Measurements from ENCODE around the gene CCDC116. TPM values are rescaled to one million over a fixed set of nuclear protein-coding genes. Genes with fewer than 3 reads are reported as not detected.

CCDC116 gene
- total RNA-seq, 1 donor from 2014 or later, result not detected

DNA sequence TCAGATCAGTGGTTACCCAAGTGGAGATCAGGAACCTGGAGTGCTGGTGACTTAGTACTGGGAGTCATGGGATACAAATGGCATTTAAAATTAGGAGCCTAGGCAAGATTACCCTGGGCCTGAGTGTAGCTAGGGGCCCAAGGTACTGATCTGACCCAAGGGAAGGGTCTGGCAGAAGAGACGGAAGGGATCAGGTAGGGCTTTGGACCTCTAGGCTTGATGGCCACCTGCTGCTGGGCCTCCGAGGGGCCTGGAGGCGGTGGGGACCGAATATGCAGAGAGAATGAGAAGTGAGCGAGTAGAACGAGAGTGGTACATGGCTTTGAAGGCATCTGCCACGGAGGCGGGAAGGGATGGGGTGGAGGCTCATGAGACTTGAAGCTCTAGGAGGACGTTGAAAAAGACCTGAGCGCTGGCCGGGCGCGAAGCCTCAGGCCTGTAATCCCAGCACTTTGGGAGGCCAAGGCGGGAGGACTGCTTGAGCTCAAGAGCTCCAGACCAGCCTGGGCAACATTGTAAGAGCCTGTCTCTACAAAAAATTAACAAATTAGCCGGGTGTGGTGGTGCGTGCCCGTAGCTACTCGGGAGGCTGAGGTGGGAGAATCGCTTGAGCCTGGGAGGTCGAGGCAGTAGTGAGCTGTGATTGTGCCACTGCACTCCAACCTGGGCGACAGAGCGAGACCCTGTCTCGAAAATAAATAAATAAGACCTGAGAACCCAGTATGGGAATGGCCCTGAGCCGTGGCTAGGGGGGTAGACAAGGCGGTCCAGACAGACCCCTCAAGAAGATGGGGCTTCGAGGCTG is 32.7 kb downstream of the CCDC116 start:
- Mint-ChIP-seq H3K36me3 (no peaks in the 10 kb centered on the region), H3K4me3 (peak overlapping the region; percentile 96), H3K27ac (peak overlapping the region; percentile 89), H3K27me3 (ENCODE audit: insufficient read depth, low read depth) (peaks cover 10% of the 10 kb centered on the region), H3K4me1 (peaks cover 16% of the 10 kb centered on the region), H3K9me3 (peaks cover 6% of the 10 kb centered on the region)
- Histone ChIP-seq H3K27ac (no peak overlapping the region), H4K20me1 (ENCODE audit: low read depth) (no peaks in the 10 kb centered on the region), H3K4me3 (peak overlapping the region; percentile 95), H3K27me3 (no peaks in the 10 kb centered on the region), H3F3A (ENCODE audit: low read depth) (peaks cover 10% of the 10 kb centered on the region), H3K9ac (no peak overlapping the region), H3K79me2 (ENCODE audit: low read depth) (peaks cover 14% of the 10 kb centered on the region), H2AFZ (replicated peaks) (peak overlapping the region; percentile 95), H3K36me3 (no peaks in the 10 kb centered on the region), H3K9me3 (ENCODE audit: low read depth) (no peaks in the 10 kb centered on the region), H3K4me1 (peaks cover 4% of the 10 kb centered on the region), H3K4me2 (peak overlapping the region; percentile 79)
- TF ChIP-seq EZH2 (IDR thresholded peaks at IDR 0.05), result no peak
- TF ChIP-seq, protein P1, sequence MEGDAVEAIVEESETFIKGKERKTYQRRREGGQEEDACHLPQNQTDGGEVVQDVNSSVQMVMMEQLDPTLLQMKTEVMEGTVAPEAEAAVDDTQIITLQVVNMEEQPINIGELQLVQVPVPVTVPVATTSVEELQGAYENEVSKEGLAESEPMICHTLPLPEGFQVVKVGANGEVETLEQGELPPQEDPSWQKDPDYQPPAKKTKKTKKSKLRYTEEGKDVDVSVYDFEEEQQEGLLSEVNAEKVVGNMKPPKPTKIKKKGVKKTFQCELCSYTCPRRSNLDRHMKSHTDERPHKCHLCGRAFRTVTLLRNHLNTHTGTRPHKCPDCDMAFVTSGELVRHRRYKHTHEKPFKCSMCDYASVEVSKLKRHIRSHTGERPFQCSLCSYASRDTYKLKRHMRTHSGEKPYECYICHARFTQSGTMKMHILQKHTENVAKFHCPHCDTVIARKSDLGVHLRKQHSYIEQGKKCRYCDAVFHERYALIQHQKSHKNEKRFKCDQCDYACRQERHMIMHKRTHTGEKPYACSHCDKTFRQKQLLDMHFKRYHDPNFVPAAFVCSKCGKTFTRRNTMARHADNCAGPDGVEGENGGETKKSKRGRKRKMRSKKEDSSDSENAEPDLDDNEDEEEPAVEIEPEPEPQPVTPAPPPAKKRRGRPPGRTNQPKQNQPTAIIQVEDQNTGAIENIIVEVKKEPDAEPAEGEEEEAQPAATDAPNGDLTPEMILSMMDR (IDR thresholded peaks at IDR 0.05), result no peak
- TF ChIP-seq EZH2phosphoT487 (IDR thresholded peaks at IDR 0.05), result no peak
- no peak for DNase-seq (ENCODE audit: low spot score)

DNA sequence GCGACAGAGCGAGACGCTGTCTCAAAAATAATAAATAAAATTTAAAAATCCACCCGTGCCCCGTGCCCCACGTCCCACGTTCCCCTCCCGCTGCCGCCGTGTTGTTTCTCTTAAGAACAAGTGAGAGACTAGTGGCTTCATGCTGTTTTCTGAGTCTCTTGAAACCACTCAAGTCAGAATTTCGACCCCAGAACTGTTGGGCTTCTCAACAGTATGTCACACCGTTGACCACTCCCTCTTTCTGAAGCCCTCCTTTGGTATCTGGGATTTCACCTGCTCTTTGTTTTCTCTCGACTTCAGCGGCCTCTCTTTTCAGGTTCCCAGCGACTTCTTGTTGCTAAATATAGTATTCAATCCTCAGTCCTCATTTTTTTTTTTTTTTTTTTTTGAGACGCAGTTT is 34.2 kb downstream of the CCDC116 start:
- H3K36me3 Mint-ChIP-seq, result peaks cover 2% of the 10 kb centered on the region
- H2AFZ ChIP-seq (replicated peaks), result no peak overlapping the region

DNA sequence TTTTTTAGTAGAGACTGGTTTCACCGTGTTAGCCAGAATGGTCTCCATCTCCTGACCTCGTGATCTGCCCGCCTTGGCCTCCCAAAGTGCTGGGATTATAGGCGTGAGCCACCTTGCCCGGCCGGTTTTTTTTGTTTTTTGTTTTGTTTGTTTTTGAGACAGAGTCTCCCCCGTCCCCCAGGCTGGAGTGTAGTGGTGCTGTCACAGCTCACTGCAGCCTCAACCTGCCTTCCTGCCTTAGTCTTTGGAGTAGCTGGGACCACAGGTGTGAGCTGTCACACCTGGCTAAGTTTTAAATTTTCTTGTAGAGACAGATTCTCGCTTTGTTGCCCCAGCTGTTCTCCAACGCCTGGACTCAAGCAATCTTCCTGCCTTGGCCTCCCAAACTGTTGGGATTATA is 36.5 kb downstream of the CCDC116 start:
- Histone ChIP-seq H4K20me1 (ENCODE audit: low read depth) (no peaks in the 10 kb centered on the region), H3K9me3 (ENCODE audit: low read depth) (no peaks in the 10 kb centered on the region), H3K4me2 (no peak overlapping the region), H3F3A (ENCODE audit: low read depth) (peaks cover 10% of the 10 kb centered on the region), H2AFZ (replicated peaks) (no peak overlapping the region), H3K27ac (no peak overlapping the region), H3K4me1 (peaks cover 4% of the 10 kb centered on the region), H3K79me2 (ENCODE audit: low read depth) (peaks cover 14% of the 10 kb centered on the region), H3K27me3 (no peaks in the 10 kb centered on the region), H3K36me3 (no peaks in the 10 kb centered on the region), H3K9ac (no peak overlapping the region), H3K4me3 (no peak overlapping the region)
- Mint-ChIP-seq H3K36me3 (peaks cover 2% of the 10 kb centered on the region), H3K27ac (no peak overlapping the region), H3K27me3 (ENCODE audit: insufficient read depth, low read depth) (peaks cover 8% of the 10 kb centered on the region), H3K4me1 (peaks cover 13% of the 10 kb centered on the region), H3K4me3 (peak overlapping the region; percentile 40), H3K9me3 (peaks cover 4% of the 10 kb centered on the region)
- TF ChIP-seq EZH2 (IDR thresholded peaks at IDR 0.05), result no peak
- TF ChIP-seq EZH2phosphoT487 (IDR thresholded peaks at IDR 0.05), result no peak
- TF ChIP-seq, protein P1 (IDR thresholded peaks at IDR 0.05), result no peak
- no peak for DNase-seq (ENCODE audit: low spot score)

More for the DNA sequence above, 34.2 kb downstream of the CCDC116 start:
- Histone ChIP-seq H3K79me2 (ENCODE audit: low read depth) (peaks cover 14% of the 10 kb centered on the region), H3K9me3 (ENCODE audit: low read depth) (no peaks in the 10 kb centered on the region), H3F3A (ENCODE audit: low read depth) (peaks cover 10% of the 10 kb centered on the region), H3K4me2 (peak overlapping the region; percentile 79), H3K4me1 (peaks cover 4% of the 10 kb centered on the region), H3K27me3 (no peaks in the 10 kb centered on the region), H3K36me3 (no peaks in the 10 kb centered on the region), H3K9ac (no peak overlapping the region), H3K27ac (no peak overlapping the region), H4K20me1 (ENCODE audit: low read depth) (no peaks in the 10 kb centered on the region), H3K4me3 (peak overlapping the region; percentile 95)
- no peak overlapping the region for H3K27ac Mint-ChIP-seq
- DNase-seq (ENCODE audit: low spot score), result no peak
- TF ChIP-seq EZH2phosphoT487 (IDR thresholded peaks at IDR 0.05) (no peak), EZH2 (IDR thresholded peaks at IDR 0.05) (no peak)
- TF ChIP-seq, protein P1 (IDR thresholded peaks at IDR 0.05), result no peak
- H3K4me1 Mint-ChIP-seq, result peaks cover 16% of the 10 kb centered on the region
- peak overlapping the region; percentile 96 for H3K4me3 Mint-ChIP-seq
- peaks cover 9% of the 10 kb centered on the region for H3K27me3 Mint-ChIP-seq (ENCODE audit: insufficient read depth, low read depth)
- peaks cover 6% of the 10 kb centered on the region for H3K9me3 Mint-ChIP-seq
